SK-N-SH treated with all-trans-retinoic acid at 6 μM for 48 hours (cell line): Measurements from ENCODE around the gene MIDN.

ENCODE experiments used
- PPARA ChIP-seq: fragments of 250-450 bp; sonication (Bioruptor Pico); IDR thresholded peaks from 2 replicates; pipeline ENCODE4 v1.5.0; 2020; ENCODE audit warnings: mild to moderate bottlenecking, borderline replicate concordance
- SNAI2 ChIP-seq: fragments of 250-450 bp; sonication (Bioruptor Pico); IDR thresholded peaks from 2 replicates; pipeline ENCODE4 v1.5.0; 2020; ENCODE audit warnings: mild to moderate bottlenecking, moderate library complexity
- ZFP3 ChIP-seq: fragments of 250-450 bp; sonication (Bioruptor Pico); IDR thresholded peaks from 2 replicates; pipeline ENCODE4 v1.5.0; 2020; ENCODE audit warnings: mild to moderate bottlenecking, moderate library complexity
- ZNF8 ChIP-seq: fragments of 450-650 bp; formaldehyde crosslinking; IDR thresholded peaks from 2 replicates; pipeline ENCODE4 v1.5.0; 2020; ENCODE audit warnings: mild to moderate bottlenecking, moderate library complexity

DNA sequence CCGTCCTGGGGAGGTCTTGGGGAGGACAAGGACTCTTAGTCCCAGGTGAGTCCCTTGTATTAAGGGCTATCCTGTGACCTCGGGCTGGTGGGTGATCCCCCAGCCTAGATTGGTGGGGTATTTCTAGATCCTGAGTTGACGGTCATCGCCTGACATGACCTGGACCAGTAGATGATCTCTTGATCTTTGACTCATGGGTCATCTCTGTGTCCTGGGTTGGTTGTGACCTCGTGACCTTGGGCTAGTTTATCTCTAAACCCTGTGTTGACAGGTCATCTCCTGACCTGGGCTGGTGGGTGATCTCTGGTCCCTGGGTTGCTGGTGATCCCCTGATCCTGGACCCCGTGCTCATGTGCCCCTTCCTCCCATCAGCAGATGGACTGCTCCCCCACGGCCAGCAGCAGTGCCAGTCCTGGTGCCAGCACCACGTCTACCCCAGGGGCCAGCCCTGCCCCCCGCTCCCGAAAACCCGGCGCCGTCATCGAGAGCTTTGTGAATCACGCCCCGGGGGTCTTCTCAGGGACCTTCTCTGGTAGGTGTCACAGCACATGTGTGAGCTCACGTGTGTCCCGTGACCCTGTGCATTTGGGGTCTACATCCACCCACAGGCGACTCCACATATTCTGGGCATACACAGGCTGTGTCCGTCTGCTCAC lies 6.3 kb downstream of the MIDN start:
- TF ChIP-seq ZFP3 (CRISPR knock-in tag) = no peak
- TF ChIP-seq PPARA (CRISPR knock-in tag) = no peak
- no peak for TF ChIP-seq ZNF8 (CRISPR knock-in tag)
- no peak for TF ChIP-seq SNAI2
